ENCODE results near the gene PP2D1.
"Not testable (repeated sequence)": the region's sequence is repeated elsewhere in the genome, so short reads cannot be mapped to it uniquely, and the experiment has no call there.

PP2D1 gene

DNA sequence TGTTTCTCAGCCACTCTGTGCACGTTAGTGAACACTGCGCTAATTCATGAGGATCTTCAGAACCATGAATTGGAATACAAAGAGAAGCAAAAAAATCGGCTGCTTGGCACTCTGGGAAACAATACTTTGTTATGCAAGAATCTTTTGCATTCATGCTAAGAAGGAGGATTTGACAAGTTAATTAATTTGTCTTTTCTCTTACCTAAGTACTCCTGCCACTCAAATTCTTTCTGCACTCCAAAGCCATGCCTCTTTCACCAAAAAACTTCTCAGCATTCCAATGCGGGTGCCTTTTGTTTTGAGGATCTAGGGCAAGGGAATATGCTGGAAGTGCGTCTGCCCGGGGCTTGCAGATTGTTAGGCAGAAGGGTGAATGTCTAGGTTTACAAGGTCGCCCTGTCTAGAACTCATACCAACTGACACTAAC, 16.9 kb upstream of the PP2D1 start:
- DNase-seq (ENCODE audit: insufficient read length, low spot score) (no peak), FAIRE-seq (no peak)
- no peak for TF ChIP-seq POLR2A (IDR thresholded peaks at IDR 0.05; ENCODE audit: low read depth, low read length)

DNA sequence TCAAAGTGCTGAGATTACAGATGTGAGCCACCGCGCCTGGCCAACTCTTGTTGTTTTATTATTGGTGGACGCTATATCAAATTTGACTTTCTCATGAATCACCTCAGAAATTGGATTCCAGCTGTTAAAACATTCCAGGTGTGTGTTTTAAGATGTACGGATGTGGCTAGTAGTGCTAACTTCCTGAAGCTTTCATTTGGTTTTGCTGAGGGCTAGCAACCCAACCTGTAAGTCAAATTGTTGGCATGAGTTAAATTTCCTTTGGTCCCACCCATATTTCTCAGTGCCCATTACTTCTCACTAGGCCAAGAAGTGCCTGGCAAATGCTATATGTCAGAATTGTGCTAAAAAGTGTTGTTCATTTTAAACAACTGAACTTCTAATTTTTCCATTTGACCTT, 15.1 kb upstream of the PP2D1 start:
- FAIRE-seq, result no peak
- DNase-seq (ENCODE audit: insufficient read length, low spot score), result no peak
- TF ChIP-seq POLR2A (IDR thresholded peaks at IDR 0.05; ENCODE audit: low read depth, low read length), result no peak

DNA sequence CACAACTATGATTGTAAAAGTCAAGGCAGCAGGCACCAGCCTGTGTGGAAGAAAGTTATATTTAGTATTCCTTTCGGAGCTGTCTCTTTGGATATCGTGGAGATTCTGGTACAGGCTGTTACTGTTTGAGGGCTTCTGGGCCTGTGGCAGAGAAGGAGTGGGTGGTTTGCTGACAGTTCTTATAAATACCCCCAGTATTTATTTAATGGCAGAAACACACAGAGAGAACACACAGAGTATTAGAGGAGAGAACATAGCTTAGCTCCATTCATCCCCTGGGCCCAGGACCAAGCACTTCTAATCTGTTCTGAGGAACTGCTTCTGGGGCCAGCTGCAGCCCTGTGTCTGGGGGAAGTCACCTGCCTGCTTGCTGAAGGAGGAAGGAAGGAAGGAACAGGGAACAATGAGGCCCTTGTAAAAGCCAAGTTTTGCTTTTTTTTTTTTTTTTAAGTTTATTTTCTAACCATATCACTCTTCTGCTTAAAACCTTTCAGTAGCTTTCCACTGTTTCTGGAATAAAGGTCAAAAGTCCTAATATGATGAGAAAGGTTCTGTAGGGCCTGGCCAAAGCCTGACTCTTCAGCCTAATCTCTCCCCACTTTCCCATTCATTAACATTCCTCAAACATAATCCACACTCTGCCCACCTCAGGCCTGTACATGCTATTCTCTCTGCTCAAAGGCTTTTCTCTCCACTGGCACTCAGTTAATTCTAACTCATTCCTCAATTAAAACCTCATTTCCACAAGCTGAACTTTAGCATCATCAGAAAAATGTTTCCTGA, 11.8 kb upstream of the PP2D1 start:
- DNase-seq (ENCODE audit: insufficient read length, low spot score) (no peak), FAIRE-seq (no peak)
- TF ChIP-seq POLR2A (IDR thresholded peaks at IDR 0.05; ENCODE audit: low read depth, low read length), result no peak

DNA sequence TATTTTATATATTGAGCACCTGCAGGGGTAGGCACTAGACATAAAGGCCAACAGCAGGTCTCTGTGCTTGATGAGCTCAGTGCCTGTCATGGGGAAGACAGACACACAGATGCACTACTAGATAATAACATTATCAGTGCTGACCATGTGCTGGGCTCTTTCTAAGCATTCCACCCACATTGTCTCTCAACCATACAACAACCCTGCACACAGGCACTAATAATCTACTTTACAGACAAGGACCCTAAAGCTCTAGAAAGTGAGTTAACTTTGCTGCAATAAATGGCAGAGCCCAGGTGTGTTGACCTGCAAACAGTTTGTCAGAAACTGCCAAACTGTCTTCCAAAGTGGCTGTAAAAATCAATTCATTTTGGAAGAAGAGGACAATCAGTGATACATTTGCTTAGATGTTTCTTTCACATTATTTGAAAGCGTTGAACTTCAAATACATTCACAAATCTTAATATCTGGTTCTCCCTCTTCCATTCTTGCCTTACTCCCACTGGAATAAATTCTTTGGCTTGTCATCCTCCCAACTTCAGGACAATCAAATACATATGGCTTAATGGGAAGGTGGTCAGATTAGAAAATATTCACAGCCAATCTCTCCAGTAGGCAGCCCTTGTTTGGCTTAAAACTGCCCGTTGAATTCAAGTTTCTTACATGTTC, 11.0 kb upstream of the PP2D1 start:
- TF ChIP-seq POLR2A (IDR thresholded peaks at IDR 0.05; ENCODE audit: low read depth, low read length), result no peak
- FAIRE-seq (no peak), DNase-seq (ENCODE audit: insufficient read length, low spot score) (no peak)

DNA sequence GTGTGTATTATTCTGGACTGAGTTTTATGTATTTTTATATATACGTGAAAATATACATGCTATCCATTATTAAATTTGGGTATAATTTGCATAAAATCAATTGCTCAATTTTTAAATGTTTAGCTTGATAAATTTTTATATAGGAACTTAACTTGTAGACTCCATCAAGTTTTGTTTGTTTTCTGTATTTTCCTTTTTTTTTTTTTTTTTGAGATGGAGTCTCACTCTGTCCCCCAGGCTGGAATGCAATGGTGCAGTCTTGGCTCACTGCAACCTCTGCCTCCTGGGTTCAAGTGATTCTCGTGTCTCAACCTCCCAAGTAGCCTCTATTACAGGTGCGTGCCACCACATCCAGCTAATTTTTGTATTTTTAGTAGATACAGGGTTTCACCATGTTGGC, 4.0 kb upstream of the PP2D1 start:
- DNase-seq (ENCODE audit: insufficient read length, low spot score); FAIRE-seq: not testable (repeated sequence)

DNA sequence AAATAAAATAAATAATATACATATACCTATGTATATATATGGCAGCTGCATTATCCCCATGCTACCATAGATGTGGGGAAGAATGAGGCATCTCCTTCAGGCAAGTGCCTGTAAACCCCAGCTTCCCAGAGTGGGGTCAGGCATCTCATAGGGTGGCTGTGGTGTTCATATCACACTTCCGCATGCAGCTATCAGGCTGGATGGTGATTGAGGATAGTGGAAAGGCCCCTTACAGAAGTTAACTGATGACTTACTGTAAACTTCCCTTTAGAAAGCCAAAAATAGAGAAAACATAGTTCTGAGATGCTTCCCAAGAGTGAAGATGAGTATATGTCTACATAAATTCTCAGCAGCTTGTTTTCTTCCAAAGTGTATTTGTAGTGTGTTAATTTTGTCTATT, 3.5 kb upstream of the PP2D1 start:
- no peak for DNase-seq (ENCODE audit: insufficient read length, low spot score)
- FAIRE-seq, result no peak
- TF ChIP-seq POLR2A (IDR thresholded peaks at IDR 0.05; ENCODE audit: low read depth, low read length), result no peak

DNA sequence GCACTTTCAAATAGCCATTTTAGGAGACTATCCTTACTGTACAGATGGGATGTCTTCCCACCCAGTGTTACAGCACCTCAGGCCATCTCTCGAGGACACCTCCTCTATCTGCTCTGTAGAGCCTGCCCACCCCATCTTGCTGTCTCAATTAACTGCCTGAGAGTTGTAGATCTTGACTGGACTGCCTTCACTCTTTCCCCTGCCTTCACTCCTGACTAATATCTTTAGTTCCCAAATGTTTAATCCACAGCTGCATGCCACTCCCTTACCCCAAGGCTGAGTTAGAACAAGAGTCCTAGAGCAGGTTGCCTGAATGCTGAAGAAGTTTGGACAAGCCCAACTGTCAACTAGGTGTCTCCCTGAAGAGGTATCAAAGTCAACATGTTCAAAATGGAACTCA, 1.3 kb upstream of the PP2D1 start:
- FAIRE-seq (no peak), DNase-seq (ENCODE audit: insufficient read length, low spot score) (no peak)
- TF ChIP-seq POLR2A (IDR thresholded peaks at IDR 0.05; ENCODE audit: low read depth, low read length), result no peak

DNA sequence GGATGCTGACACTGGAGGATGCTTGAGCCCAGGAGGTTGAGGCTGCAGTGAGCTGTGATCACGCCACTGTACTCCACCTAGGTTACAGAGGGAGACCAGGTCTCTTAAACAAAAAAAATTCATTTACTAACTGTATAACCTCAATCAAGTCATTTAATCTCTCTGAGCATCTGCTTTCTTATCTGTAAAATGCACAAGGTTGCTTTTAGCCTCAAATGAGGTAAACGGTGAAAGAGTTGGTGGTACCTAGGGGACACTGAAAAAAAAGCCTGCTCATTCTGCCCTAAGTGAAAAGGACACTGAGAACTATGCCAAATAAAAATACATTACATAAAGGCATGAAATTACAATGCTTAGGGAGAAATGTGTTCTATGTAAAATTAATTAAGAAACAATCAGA, 3.4 kb downstream of the PP2D1 start:
- TF ChIP-seq POLR2A (IDR thresholded peaks at IDR 0.05; ENCODE audit: low read depth, low read length), result no peak
- FAIRE-seq (no peak), DNase-seq (ENCODE audit: insufficient read length, low spot score) (no peak)

DNA sequence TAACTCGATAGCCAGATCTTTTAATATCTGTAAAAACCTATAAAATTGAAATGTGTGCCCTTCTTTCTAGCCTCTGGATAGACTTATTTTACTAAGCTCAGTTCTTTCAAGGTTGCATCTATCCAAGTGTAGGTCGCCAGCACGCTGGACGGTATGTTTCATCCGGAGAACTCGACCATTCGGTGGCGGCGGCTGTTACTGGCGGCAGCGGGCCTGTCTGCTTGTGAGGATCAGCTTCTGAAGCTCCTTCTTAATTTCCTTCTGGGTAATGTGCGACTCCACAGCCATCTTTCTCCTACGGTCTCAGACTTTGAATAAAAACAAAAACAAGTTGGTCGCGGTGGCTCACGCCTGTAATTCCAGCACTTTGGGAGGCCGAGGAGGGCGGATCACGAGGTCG, 4.1 kb downstream of the PP2D1 start:
- DNase-seq (ENCODE audit: insufficient read length, low spot score), result no peak
- no peak for TF ChIP-seq POLR2A (IDR thresholded peaks at IDR 0.05; ENCODE audit: low read depth, low read length)
- no peak for FAIRE-seq

DNA sequence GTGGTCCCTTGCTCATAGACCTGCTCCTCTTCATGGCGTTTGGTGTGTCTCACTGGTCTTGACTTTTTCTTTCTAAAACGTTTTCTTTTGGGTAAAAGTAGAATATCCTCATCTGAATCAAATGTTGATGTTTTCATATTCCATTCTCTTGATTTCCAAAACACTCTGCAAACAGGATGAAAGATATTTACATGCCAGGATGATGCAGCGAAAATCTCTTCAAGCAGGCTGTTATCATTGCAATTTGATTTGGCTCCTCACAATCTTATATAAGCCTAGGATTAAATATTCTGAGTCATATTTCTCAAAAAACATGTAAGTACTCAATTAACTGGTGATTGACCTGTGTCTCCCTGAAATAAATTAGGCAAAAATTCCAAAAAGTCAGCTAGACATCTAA, 10.1 kb downstream of the PP2D1 start:
- FAIRE-seq (no peak), DNase-seq (ENCODE audit: insufficient read length, low spot score) (no peak)
- no peak for TF ChIP-seq POLR2A (IDR thresholded peaks at IDR 0.05; ENCODE audit: low read depth, low read length)

DNA sequence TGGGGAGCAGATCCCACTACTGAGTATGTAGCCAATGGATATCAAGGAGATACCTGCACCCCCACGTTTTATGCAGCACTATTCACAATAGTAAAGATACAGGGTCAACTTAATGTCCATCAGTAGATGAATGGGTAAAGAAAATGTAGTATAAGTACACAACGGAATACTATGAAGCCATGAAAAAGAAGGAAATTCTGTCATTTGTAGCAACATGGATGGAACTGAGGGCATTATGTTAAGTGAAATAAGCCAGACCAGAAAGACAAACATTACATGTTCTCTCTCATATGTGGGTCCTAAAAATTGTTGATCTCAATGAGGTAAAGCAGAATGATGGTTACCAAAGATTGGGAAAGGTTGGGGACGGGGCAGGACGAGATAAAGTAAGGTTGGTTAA, 14.6 kb downstream of the PP2D1 start:
- TF ChIP-seq POLR2A (IDR thresholded peaks at IDR 0.05; ENCODE audit: low read depth, low read length), result no peak
- FAIRE-seq (no peak), DNase-seq (ENCODE audit: insufficient read length, low spot score) (no peak)

DNA sequence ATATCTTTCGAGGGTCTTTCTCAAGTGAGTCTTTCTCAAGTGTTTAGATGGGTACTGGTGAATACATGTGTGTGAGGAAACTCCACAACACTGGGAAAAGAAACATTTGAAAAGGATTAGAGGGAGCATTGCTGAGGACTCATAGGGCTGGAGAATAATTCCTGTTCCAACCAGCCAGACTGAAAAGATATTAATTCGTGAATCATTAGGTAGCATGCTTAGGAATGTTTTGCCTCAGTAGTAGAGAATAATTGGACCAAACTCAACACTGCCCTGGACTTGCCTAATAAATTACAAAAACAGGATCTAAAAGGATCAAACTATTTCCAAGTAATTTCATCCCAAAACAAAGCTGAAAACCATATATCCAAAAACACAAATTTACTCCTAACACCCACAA, 17.3 kb downstream of the PP2D1 start:
- DNase-seq (ENCODE audit: insufficient read length, low spot score) (no peak), FAIRE-seq (no peak)
- TF ChIP-seq POLR2A (IDR thresholded peaks at IDR 0.05; ENCODE audit: low read depth, low read length), result no peak

DNA sequence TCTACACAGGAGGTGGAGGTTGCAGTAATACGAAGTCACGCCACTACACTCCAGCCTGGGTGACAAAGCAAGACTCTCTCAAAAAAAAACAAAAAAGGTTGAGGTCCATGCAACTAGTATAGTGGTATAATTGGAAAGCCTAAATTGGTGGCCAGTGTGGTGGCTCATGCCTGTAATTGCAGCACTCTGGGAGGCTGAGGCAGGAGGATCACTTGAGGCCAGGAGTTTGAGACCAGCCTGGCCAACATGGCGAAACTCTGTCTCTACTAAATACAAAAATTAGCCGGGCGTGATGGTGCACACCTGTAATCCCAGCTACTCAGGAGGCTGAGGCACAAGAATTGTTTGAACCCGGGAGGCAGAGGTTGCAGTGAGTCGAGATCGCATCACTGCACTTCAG, 23.2 kb downstream of the PP2D1 start:
- DNase-seq (ENCODE audit: insufficient read length, low spot score); FAIRE-seq: not testable (repeated sequence)

DNA sequence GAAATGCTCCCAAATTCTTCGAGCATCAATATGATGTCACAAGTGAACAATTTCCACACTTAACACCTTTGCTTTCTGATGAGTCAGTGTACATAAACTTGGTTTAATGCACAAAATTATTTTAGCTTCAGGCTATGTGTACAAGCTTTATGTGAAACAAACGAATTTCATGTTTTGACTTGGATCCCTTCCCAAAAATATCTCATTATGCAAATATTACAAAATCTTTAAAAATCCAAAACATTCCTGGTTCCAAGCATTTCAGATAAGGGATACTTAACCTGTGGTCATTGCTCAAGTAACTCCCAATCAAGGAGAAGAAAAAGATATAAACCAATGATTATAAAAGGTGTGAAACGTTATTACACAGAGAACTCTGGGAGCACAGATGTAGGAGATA, 40.0 kb downstream of the PP2D1 start:
- TF ChIP-seq POLR2A (IDR thresholded peaks at IDR 0.05; ENCODE audit: low read depth, low read length), result no peak
- peak; percentile 27 for FAIRE-seq
- DNase-seq (ENCODE audit: insufficient read length, low spot score), result no peak

DNA sequence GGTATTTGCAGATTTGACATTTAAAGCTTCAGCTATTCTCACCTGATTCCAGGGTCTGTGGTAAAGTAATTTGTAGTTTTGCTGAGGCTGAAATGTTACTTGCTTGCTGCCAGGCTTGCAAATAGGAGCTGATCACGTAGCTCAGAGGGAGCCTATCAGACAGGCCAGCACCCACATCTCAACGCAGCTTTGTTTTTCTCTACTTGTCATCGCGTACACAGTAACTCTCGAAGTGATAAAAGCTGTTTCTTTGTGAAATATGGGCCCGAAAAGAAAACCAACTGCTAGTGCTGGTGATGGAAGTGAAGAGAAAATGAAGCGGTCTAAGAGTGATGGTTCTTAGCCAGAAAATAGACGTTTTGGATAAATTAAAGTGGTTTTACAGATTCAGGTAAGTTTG, 41.7 kb downstream of the PP2D1 start:
- TF ChIP-seq POLR2A (IDR thresholded peaks at IDR 0.05; ENCODE audit: low read depth, low read length), result no peak
- no peak for FAIRE-seq
- DNase-seq (ENCODE audit: insufficient read length, low spot score), result no peak

All from H54 (cell line).